Measurements from ENCODE around the gene DCAF15. TPM values are rescaled to one million over a fixed set of nuclear protein-coding genes. Genes with fewer than 3 reads are reported as not detected.

Gene DCAF15
- total RNA-seq, 1 donor from 2014 or later = 28.6 TPM

- Histone ChIP-seq H3K27me3 (no peaks in the 10 kb centered on the region), H3K4me3 (no peak overlapping the region), H3K36me3 (peaks cover 4% of the 10 kb centered on the region), H2AFZ (replicated peaks) (no peak overlapping the region), H3K79me2 (ENCODE audit: low read depth) (peaks cover 44% of the 10 kb centered on the region), H3K27ac (no peak overlapping the region), H3K4me2 (no peak overlapping the region), H3K9ac (no peak overlapping the region), H3F3A (ENCODE audit: low read depth) (peaks cover 9% of the 10 kb centered on the region), H3K4me1 (no peaks in the 10 kb centered on the region), H4K20me1 (ENCODE audit: low read depth) (peaks cover 6% of the 10 kb centered on the region), H3K9me3 (ENCODE audit: low read depth) (no peaks in the 10 kb centered on the region)
- Mint-ChIP-seq H3K4me1 (peaks cover 13% of the 10 kb centered on the region), H3K4me3 (peak overlapping the region; percentile 25), H3K36me3 (peaks cover 15% of the 10 kb centered on the region), H3K9me3 (peaks cover 10% of the 10 kb centered on the region), H3K27me3 (ENCODE audit: insufficient read depth, low read depth) (peaks cover 4% of the 10 kb centered on the region), H3K27ac (no peak overlapping the region)
- TF ChIP-seq EZH2 (IDR thresholded peaks at IDR 0.05) (no peak), CTCF (IDR thresholded peaks at IDR 0.05) (no peak)
- no peak for DNase-seq (ENCODE audit: low spot score)
Measured at GRCh38 chr19:14000691-14001375, 48.5 kb downstream of the DCAF15 start.

DNA sequence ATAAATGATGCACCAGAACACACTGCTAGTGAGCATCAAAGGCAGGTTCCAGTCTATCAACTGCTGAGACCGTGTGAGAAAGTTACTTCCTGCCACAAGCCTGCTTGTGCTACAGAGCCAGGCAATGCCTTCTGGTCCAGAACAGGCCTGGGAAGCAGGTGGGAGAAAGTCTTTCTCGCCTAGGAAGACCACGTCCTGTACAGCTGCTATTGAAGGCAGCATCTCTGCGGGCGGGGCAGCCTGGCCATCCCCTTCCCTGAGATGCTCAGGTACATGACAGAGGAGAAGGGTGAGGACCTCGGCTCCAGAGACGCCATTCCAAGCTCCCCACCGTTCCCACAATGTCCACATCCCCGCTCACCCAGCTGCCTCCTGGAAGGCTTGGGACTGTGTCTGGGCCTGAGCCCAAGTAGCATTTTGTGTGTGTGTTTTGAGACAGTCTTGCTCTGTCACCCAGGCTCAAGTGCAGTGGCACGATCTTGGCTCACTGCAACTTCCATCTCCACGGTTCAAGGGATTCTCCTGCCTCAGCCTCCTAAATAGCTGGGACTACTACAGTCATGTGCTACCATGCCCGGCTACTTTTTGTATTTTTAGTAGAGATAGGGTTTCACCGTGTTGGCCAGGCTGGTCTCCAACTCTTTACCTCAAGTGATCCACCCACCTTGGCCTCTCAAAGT, 50.4 kb downstream of the DCAF15 start:
- Histone ChIP-seq H3K9ac (no peak overlapping the region), H3K4me3 (no peak overlapping the region), H3K36me3 (peaks cover 4% of the 10 kb centered on the region), H3K79me2 (ENCODE audit: low read depth) (peaks cover 44% of the 10 kb centered on the region), H4K20me1 (ENCODE audit: low read depth) (peaks cover 6% of the 10 kb centered on the region), H2AFZ (replicated peaks) (no peak overlapping the region), H3K9me3 (ENCODE audit: low read depth) (no peaks in the 10 kb centered on the region), H3K4me2 (no peak overlapping the region), H3K27ac (no peak overlapping the region), H3K27me3 (no peaks in the 10 kb centered on the region), H3F3A (ENCODE audit: low read depth) (peaks cover 9% of the 10 kb centered on the region), H3K4me1 (no peaks in the 10 kb centered on the region)
- peak overlapping the region; percentile 63 for H3K27ac Mint-ChIP-seq
- no peak overlapping the region for H3K4me3 Mint-ChIP-seq
- peaks cover 20% of the 10 kb centered on the region for H3K4me1 Mint-ChIP-seq
- no peak for TF ChIP-seq EZH2phosphoT487 (IDR thresholded peaks at IDR 0.05)
- no peak for TF ChIP-seq CTCF (IDR thresholded peaks at IDR 0.05)
- no peak for TF ChIP-seq EZH2 (IDR thresholded peaks at IDR 0.05)
- H3K9me3 Mint-ChIP-seq = peaks cover 10% of the 10 kb centered on the region
- peaks cover 14% of the 10 kb centered on the region for H3K27me3 Mint-ChIP-seq (ENCODE audit: insufficient read depth, low read depth)
- H3K36me3 Mint-ChIP-seq = peaks cover 15% of the 10 kb centered on the region
- no peak for DNase-seq (ENCODE audit: low spot score)

DNA sequence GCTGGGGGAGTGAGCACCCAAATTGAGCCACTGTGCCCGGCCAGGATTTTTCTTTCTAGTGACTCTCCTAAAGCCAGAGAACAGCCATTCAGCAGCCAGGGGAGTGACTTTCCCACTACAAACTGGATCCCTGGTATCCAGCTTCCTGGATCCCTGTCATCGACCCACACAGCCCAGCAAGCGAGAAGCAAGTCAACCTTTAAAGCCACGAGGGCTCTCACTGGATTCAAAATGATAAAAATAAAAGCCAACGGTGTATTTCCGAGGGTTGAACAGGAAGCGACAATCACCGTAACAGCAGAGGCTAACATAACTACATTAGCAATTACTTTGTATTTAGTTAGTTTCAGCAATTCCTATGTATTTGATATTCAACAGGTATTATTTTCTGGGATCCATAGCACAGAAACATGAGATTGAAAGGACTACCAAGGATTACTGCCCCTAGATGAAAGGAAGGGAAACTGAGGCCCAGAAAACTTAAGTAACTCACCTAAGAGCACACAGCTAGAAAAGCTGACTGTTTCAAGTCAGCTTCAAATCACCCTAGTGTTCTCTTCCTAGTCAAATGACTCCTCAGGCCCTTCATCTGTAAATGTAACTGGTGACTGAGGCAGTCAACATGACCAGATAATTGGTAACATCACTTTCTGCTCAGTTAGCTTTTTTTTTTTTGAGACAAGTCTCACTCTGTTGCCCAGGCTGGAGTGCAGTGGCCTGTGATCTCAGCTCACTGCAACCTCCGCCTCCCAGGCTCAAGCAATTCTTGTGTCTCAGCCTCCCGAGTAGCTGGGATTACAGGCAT, 51.1 kb downstream of the DCAF15 start:
- H3K4me2 ChIP-seq = no peak overlapping the region

More for the DNA sequence above, 51.1 kb downstream of the DCAF15 start:
- H4K20me1 ChIP-seq (ENCODE audit: low read depth) = peaks cover 6% of the 10 kb centered on the region
- peaks cover 10% of the 10 kb centered on the region for H3K9me3 Mint-ChIP-seq
- H3K4me3 Mint-ChIP-seq = no peak overlapping the region
- H2AFZ ChIP-seq (replicated peaks) = no peak overlapping the region
- H3F3A ChIP-seq (ENCODE audit: low read depth) = peaks cover 11% of the 10 kb centered on the region
- TF ChIP-seq EZH2 (IDR thresholded peaks at IDR 0.05) = no peak
- TF ChIP-seq EZH2phosphoT487 (IDR thresholded peaks at IDR 0.05) = no peak
- TF ChIP-seq CTCF (IDR thresholded peaks at IDR 0.05) = no peak
- H3K36me3 Mint-ChIP-seq = peaks cover 13% of the 10 kb centered on the region
- no peaks in the 10 kb centered on the region for H3K4me1 ChIP-seq
- peaks cover 4% of the 10 kb centered on the region for H3K36me3 ChIP-seq
- H3K9me3 ChIP-seq (ENCODE audit: low read depth) = no peaks in the 10 kb centered on the region
- no peak overlapping the region for H3K4me3 ChIP-seq
- peaks cover 22% of the 10 kb centered on the region for H3K4me1 Mint-ChIP-seq
- H3K9ac ChIP-seq = no peak overlapping the region
- H3K79me2 ChIP-seq (ENCODE audit: low read depth) = peaks cover 40% of the 10 kb centered on the region
- H3K27me3 Mint-ChIP-seq (ENCODE audit: insufficient read depth, low read depth) = peaks cover 14% of the 10 kb centered on the region
- no peaks in the 10 kb centered on the region for H3K27me3 ChIP-seq
- peak overlapping the region; percentile 63 for H3K27ac Mint-ChIP-seq
- H3K27ac ChIP-seq = no peak overlapping the region
- DNase-seq (ENCODE audit: low spot score) = no peak
